HepG2 (cell line): ENCODE measurements around the gene GPS2. TPM values are rescaled to one million over a fixed set of nuclear protein-coding genes. Genes with fewer than 3 reads are reported as not detected.
A peak's percentile ranks its signal among the peaks of the same experiment; 100 is the strongest.

Source experiments
- ATAC-seq: fragments of 200-7000 bp; cut with Tn5 transposase; 3 replicates; pipeline ENCODE4 v1.9.1; 2020; ENCODE audit warnings: mild to moderate bottlenecking, moderate library complexity
- BruUV-seq: library from RNA; stranded (reverse); fragments of 400-500 nt; replicated peaks from 2 replicates; lab custom pipeline; 2021; lab: Mats Ljungman, UMichigan
- CTCF ChIA-PET: fragments of 300-600 bp; formaldehyde crosslinking; extraction: SDS; loops from one replicate; lab custom pipeline; 2021; ENCODE audit warnings: low total read pairs, inconsistent platforms, low intra/inter-chr PET ratio; lab: Yijun Ruan, JAX
- POLR2A ChIA-PET: fragments of 350-600 bp; sonication (Branson Sonifier 250); formaldehyde crosslinking; loops from one replicate; lab custom pipeline; 2020; ENCODE audit warnings: antibody characterized with exemption, inconsistent platforms; lab: Yijun Ruan, JAX
- DNase-seq: peaks from one replicate; pipeline ENCODE4 v3.0.0-alpha.2; 2015; ENCODE audit warnings: low spot score
- FAIRE-seq: peaks from 3 replicates; lab custom pipeline; 2011; peaks lifted over from hg19 to GRCh38; lab: Jason Lieb, UNC
- H2AFZ ChIP-seq: one replicate; pipeline ENCODE4 v1.6.1; 2011; ENCODE audit warnings: low read length, inconsistent platforms
- H3K27ac ChIP-seq: fragments of 300-600 bp; 3 replicates; pipeline ENCODE4 v1.8.0; 2011; ENCODE audit warnings: mixed run types, mild to moderate bottlenecking, mixed read lengths, low read length, inconsistent platforms; ENCODE audit not compliant: insufficient read depth; ENCODE audit errors: extremely low read length
- H3K27me3 ChIP-seq, 2 experiments: fragments of 200-600 bp in 1 of 2; 2 replicates in 1 of 2; 3 replicates in 1 of 2; pipeline versions ENCODE4 v1.6.0 to v1.8.0; 2011; ENCODE audit warnings: low read length in 2 of 2, mild to moderate bottlenecking in 2 of 2, moderate library complexity in 2 of 2, inconsistent platforms in 1 of 2; ENCODE audit not compliant: insufficient read depth in 2 of 2, control insufficient read depth in 1 of 2
- H3K36me3 ChIP-seq, 2 experiments: fragments of 200-600 bp in 1 of 2; replicated peaks in 1 of 2; 2 replicates in 1 of 2; 3 replicates in 1 of 2; pipeline versions ENCODE4 v1.5.1 to v1.8.0; 2011; ENCODE audit warnings: low read length in 2 of 2, inconsistent platforms in 1 of 2; ENCODE audit not compliant: insufficient read depth in 2 of 2, control insufficient read depth in 1 of 2
- H3K4me1 ChIP-seq: 2 replicates; pipeline ENCODE4 v1.5.1; 2012; ENCODE audit warnings: low read length, inconsistent platforms; ENCODE audit not compliant: insufficient read depth
- H3K4me2 ChIP-seq: 2 replicates; pipeline ENCODE4 v1.6.0; 2011; ENCODE audit warnings: low read depth, low read length, inconsistent platforms
- H3K4me3 ChIP-seq, 3 experiments: fragments of 200-600 bp in 1 of 3; sonication (generic), shearing (Covaris generic) in 1 of 3; replicated peaks in 1 of 3; 2 replicates each; pipeline ENCODE4 v1.5.1; 2011 to 2016; ENCODE audit warnings: low read length in 3 of 3, inconsistent platforms in 2 of 3, low read depth in 2 of 3, mild to moderate bottlenecking in 2 of 3, control low read depth in 1 of 3, mixed read lengths in 1 of 3; ENCODE audit not compliant: insufficient read depth in 1 of 3
- H3K79me2 ChIP-seq: one replicate; pipeline ENCODE4 v1.6.1; 2011; ENCODE audit warnings: low read length, inconsistent platforms; ENCODE audit not compliant: insufficient read depth
- H3K9ac ChIP-seq: 2 replicates; pipeline ENCODE4 v1.6.0; 2011; ENCODE audit warnings: mild to moderate bottlenecking, low read depth, low read length, inconsistent platforms; ENCODE audit not compliant: insufficient read depth
- H3K9me3 ChIP-seq: 2 replicates; pipeline ENCODE4 v1.5.1; 2012; ENCODE audit warnings: mild to moderate bottlenecking, low read length
- H4K20me1 ChIP-seq: 2 replicates; pipeline ENCODE4 v1.6.0; 2011; ENCODE audit warnings: inconsistent platforms, mild to moderate bottlenecking, low read length, moderate library complexity; ENCODE audit not compliant: insufficient read depth
- BORCS8-MEF2B ChIP-seq: sonication (generic); formaldehyde crosslinking; IDR thresholded peaks from 2 replicates; pipeline ENCODE4 v1.8.0; 2022; ENCODE audit warnings: mild to moderate bottlenecking, missing genetic modification reagents
- FOXA1 ChIP-seq, 2 experiments: fragments of 450-650 bp in 1 of 2; sonication (generic) in 1 of 2; formaldehyde crosslinking in 1 of 2; IDR thresholded peaks; 2 replicates each; pipeline versions ENCODE4 v1.4.0 to v1.6.1; 2016 to 2020; ENCODE audit warnings: missing genetic modification reagents in 1 of 2
- KLF16 ChIP-seq, 2 experiments: sonication (generic) in 1 of 2; formaldehyde crosslinking in 1 of 2; IDR thresholded peaks; 2 replicates each; pipeline versions ENCODE4 v1.6.1 to v1.8.0; 2016 to 2023; ENCODE audit warnings: missing genetic modification reagents in 2 of 2, missing compliant biosample characterization in 1 of 2
- MAZ ChIP-seq, 2 experiments: sonication (generic) in 1 of 2; formaldehyde crosslinking in 1 of 2; IDR thresholded peaks; 2 replicates each; pipeline versions ENCODE4 v1.5.0 to v1.6.1; 2012 to 2020; ENCODE audit warnings: low read depth in 2 of 2, mild to moderate bottlenecking in 2 of 2, borderline replicate concordance in 1 of 2, improper control_type of control experiment in 1 of 2, low read length in 1 of 2, missing genetic modification reagents in 1 of 2, moderate library complexity in 1 of 2
- SIN3B ChIP-seq: fragments of 150-350 bp; IDR thresholded peaks from 2 replicates; pipeline ENCODE4 v1.6.1; 2014; ENCODE audit warnings: low read length
- TBL1XR1 ChIP-seq: fragments of 150-350 bp; IDR thresholded peaks from 2 replicates; pipeline ENCODE4 v1.6.1; 2014; ENCODE audit warnings: borderline replicate concordance, low read length; ENCODE audit not compliant: partially characterized antibody
- ZFP1 ChIP-seq: IDR thresholded peaks from 2 replicates; pipeline ENCODE4 v1.6.1; 2016
- ZNF44 ChIP-seq: sonication (generic); formaldehyde crosslinking; IDR thresholded peaks from 2 replicates; pipeline ENCODE4 v1.5.1; 2020; ENCODE audit warnings: mild to moderate bottlenecking, missing genetic modification reagents
- WGBS: methylation state at CpG from one replicate; pipeline ENCODE4 v1.1.6; 2017; ENCODE audit warnings: low lambda C conversion rate; 5-methylcytosine and 5-hydroxymethylcytosine counted together
- in situ Hi-C: cut with HindIII; loops from 2 replicates; pipeline ENCODE4 v1.10.0; 2017; ENCODE audit warnings: low pct_unique_long_range_greater_than_20kb; ENCODE audit not compliant: extremely low pct_ligation_motif_present
- intact Hi-C: fragments of 100-400 bp; cut with micrococcal nuclease; formaldehyde crosslinking; loops from one replicate; pipeline ENCODE4 v1.10.0; 2022; ENCODE audit not compliant: unreplicated experiment
- polyA plus RNA-seq, 8 experiments: library from polyadenylated mRNA; depleted of rRNA in 3 of 8; stranded (reverse) in 7 of 8; unstranded in 1 of 8; fragments of >200 nt; fragmentation: Illumina TruSeq in 4 of 8; extraction: Trizol in 4 of 8; gene quantifications; 2 replicates each; pipeline versions ENCODE4 v1.2.1 to v1.2.3, GENCODE V29; 2011 to 2016; ENCODE audit warnings: low read depth in 4 of 8, missing spikeins in 1 of 8, mixed read lengths in 1 of 8; ENCODE audit not compliant: insufficient read depth in 1 of 8
- total RNA-seq, 5 experiments: library from RNA; depleted of rRNA; stranded (reverse); fragments of >200 nt; fragmentation: Illumina TruSeq; extraction: Trizol; gene quantifications; 2 replicates each; pipeline ENCODE4 v1.2.3, GENCODE V29; 2016; ENCODE audit warnings: low read depth in 1 of 5
- TF ChIP-seq, protein P1 (sequence below): sonication (generic); formaldehyde crosslinking; IDR thresholded peaks from 2 replicates; pipeline ENCODE4 v1.4.0; 2020; ENCODE audit warnings: missing genetic modification reagents
- TF ChIP-seq, protein P2 (sequence below): sonication (generic); formaldehyde crosslinking; IDR thresholded peaks from 2 replicates; pipeline ENCODE4 v1.5.1; 2020; ENCODE audit warnings: mild to moderate bottlenecking, missing genetic modification reagents, moderate library complexity

GPS2 gene
- total and polyA plus RNA-seq, 2 of the 13 experiments (the other 11 are each of a cell fraction or from before 2014, with no cell fraction given), result 58.0 to 59.4 TPM

DNA sequence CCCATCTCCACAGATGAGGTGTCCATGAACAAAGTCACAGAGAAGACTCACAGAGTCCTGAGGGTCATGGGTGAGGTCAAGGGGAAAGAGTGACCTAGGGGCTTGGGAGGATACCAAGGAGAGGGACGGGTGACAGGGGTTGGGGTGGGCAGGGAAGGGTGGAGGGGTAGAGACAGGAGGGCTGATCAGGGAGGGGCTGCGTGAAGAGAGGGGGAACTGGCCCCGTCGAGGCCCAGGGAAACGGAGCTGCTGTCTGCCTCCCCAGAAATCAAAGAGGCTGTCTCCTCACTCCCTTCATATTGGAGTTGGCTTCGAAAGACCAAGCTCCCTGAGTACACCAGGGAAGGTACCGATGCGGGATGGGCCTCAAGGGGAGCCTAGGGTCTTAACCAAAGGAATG, 40.4 kb upstream of the GPS2 start (continued):
- TF ChIP-seq, protein P1, sequence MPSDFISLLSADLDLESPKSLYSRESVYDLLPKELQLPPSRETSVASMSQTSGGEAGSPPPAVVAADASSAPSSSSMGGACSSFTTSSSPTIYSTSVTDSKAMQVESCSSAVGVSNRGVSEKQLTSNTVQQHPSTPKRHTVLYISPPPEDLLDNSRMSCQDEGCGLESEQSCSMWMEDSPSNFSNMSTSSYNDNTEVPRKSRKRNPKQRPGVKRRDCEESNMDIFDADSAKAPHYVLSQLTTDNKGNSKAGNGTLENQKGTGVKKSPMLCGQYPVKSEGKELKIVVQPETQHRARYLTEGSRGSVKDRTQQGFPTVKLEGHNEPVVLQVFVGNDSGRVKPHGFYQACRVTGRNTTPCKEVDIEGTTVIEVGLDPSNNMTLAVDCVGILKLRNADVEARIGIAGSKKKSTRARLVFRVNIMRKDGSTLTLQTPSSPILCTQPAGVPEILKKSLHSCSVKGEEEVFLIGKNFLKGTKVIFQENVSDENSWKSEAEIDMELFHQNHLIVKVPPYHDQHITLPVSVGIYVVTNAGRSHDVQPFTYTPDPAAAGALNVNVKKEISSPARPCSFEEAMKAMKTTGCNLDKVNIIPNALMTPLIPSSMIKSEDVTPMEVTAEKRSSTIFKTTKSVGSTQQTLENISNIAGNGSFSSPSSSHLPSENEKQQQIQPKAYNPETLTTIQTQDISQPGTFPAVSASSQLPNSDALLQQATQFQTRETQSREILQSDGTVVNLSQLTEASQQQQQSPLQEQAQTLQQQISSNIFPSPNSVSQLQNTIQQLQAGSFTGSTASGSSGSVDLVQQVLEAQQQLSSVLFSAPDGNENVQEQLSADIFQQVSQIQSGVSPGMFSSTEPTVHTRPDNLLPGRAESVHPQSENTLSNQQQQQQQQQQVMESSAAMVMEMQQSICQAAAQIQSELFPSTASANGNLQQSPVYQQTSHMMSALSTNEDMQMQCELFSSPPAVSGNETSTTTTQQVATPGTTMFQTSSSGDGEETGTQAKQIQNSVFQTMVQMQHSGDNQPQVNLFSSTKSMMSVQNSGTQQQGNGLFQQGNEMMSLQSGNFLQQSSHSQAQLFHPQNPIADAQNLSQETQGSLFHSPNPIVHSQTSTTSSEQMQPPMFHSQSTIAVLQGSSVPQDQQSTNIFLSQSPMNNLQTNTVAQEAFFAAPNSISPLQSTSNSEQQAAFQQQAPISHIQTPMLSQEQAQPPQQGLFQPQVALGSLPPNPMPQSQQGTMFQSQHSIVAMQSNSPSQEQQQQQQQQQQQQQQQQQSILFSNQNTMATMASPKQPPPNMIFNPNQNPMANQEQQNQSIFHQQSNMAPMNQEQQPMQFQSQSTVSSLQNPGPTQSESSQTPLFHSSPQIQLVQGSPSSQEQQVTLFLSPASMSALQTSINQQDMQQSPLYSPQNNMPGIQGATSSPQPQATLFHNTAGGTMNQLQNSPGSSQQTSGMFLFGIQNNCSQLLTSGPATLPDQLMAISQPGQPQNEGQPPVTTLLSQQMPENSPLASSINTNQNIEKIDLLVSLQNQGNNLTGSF, result no peak
- TF ChIP-seq, all 625 proteins: peak for 3

DNA sequence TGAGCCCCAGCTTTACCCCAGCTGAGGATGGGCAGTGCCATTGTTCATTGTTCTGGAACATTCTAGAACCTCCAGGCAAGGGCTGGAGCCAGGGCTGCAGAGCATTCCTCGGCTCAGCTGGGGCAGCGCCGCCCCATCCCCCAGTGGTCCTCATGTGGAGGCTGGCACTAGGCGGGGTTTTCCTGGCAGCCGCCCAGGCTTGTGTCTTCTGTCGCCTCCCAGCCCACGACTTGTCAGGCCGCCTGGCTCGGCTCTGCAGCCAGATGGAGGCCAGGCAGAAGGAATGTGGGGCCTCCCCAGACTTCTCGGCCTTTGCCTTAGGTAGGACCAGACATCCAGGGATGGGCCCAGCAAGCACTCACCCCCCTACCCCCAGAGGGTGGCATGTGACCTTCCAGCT, 39.9 kb upstream of the GPS2 start, which contains the start of gene TMEM95:
Gene TMEM95 (plus strand): TSS at position 104 of the 400 bp plus-strand sequence. CDS start 49 bp downstream, at position 153.
- Histone ChIP-seq H2AFZ (no peak within 1 kb of the TSS), H3K27ac (no peak within 1 kb of the TSS), H3K4me2 (no peak within 1 kb of the TSS), H3K4me3 (no peak within 1 kb of the TSS), H3K27me3 (peaks cover 0 to 11% of the 10 kb centered on the region in 2 experiments; a peak in 2 of 5 replicates), H3K9ac (no peak within 1 kb of the TSS), H3K36me3 (no peaks in the 10 kb centered on the region), H3K4me1 (peaks cover 26% of the 10 kb centered on the region), H3K79me2 (no peaks in the 10 kb centered on the region), H4K20me1 (no peaks in the 10 kb centered on the region), H3K9me3 (no peaks in the 10 kb centered on the region)
- in situ Hi-C loops (loop anchor here (5.0 kb wide), 1 partner anchor 82 kb away; the partner anchor contains the start of genes FGF11 and TMEM102), intact Hi-C loops (loop anchor here (5.0 to 10.0 kb wide), 4 partner anchors 47 to 210 kb away; partner anchors contain the start of genes POLR2A, SENP3, SLC35G6 and TMEM256)
- ATAC-seq (no peak), FAIRE-seq (no peak), DNase-seq (no peak)
- no TSS peak for BruUV-seq
- ChIA-PET POLR2A (interaction anchor here (1.0 to 7.0 kb wide), 4 partner anchors 26 to 130 kb away, joined by 4 to 44 read pairs (median 6); partner anchors contain the start of genes CHRNB1, NEURL4, POLR2A and TMEM256), CTCF (interaction anchor here (2.0 kb wide), 1 partner anchor 82 kb away, joined by 11 read pairs; no protein-coding TSS in a partner anchor)
- 23% methylated on average over 6 of the region's 10 CpGs for WGBS
- TF ChIP-seq, protein P2, sequence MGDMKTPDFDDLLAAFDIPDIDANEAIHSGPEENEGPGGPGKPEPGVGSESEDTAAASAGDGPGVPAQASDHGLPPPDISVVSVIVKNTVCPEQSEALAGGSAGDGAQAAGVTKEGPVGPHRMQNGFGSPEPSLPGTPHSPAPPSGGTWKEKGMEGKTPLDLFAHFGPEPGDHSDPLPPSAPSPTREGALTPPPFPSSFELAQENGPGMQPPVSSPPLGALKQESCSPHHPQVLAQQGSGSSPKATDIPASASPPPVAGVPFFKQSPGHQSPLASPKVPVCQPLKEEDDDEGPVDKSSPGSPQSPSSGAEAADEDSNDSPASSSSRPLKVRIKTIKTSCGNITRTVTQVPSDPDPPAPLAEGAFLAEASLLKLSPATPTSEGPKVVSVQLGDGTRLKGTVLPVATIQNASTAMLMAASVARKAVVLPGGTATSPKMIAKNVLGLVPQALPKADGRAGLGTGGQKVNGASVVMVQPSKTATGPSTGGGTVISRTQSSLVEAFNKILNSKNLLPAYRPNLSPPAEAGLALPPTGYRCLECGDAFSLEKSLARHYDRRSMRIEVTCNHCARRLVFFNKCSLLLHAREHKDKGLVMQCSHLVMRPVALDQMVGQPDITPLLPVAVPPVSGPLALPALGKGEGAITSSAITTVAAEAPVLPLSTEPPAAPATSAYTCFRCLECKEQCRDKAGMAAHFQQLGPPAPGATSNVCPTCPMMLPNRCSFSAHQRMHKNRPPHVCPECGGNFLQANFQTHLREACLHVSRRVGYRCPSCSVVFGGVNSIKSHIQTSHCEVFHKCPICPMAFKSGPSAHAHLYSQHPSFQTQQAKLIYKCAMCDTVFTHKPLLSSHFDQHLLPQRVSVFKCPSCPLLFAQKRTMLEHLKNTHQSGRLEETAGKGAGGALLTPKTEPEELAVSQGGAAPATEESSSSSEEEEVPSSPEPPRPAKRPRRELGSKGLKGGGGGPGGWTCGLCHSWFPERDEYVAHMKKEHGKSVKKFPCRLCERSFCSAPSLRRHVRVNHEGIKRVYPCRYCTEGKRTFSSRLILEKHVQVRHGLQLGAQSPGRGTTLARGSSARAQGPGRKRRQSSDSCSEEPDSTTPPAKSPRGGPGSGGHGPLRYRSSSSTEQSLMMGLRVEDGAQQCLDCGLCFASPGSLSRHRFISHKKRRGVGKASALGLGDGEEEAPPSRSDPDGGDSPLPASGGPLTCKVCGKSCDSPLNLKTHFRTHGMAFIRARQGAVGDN (CRISPR knock-in tag), result peak; percentile 18; the same call in 1 of the 2 replicates
- no peak for TF ChIP-seq BORCS8-MEF2B
- no peak for TF ChIP-seq FOXA1 (IDR thresholded peaks at IDR 0.05)
- no peak for TF ChIP-seq FOXA1 (CRISPR knock-in tag; IDR thresholded peaks at IDR 0.05)
- TF ChIP-seq SIN3B, result no peak
- TF ChIP-seq ZFP1, result no peak
- no peak for TF ChIP-seq KLF16 (CRISPR knock-in tag; IDR thresholded peaks at IDR 0.05)
- no peak for TF ChIP-seq TBL1XR1
- no peak for TF ChIP-seq ZNF44 (CRISPR knock-in tag)
- no peak for TF ChIP-seq MAZ (IDR thresholded peaks at IDR 0.05; ENCODE audit: borderline replicate concordance, low read depth, low read length)
- no peak for TF ChIP-seq MAZ (CRISPR knock-in tag; IDR thresholded peaks at IDR 0.05; ENCODE audit: low read depth)
